SJCRH30 (cell line): ENCODE results near the gene OR6N1. TPM values are rescaled to one million over a fixed set of nuclear protein-coding genes. Genes with fewer than 3 reads are reported as not detected.

Source experiments
- DNase-seq, 2 experiments: peaks; one replicate each; pipeline ENCODE4 v3.0.0-alpha.2; 2015 to 2020
- H3K27ac ChIP-seq: fragments of 250-450 bp; sonication (Bioruptor Pico); 2 replicates; pipeline ENCODE4 v1.5.1; 2020; ENCODE audit warnings: mild to moderate bottlenecking, moderate library complexity
- H3K27me3 ChIP-seq: fragments of 250-450 bp; sonication (Bioruptor Pico); 2 replicates; pipeline ENCODE4 v1.5.1; 2020; ENCODE audit warnings: mild to moderate bottlenecking, moderate library complexity
- H3K36me3 ChIP-seq: fragments of 250-450 bp; sonication (Bioruptor Pico); 2 replicates; pipeline ENCODE4 v1.5.1; 2020; ENCODE audit warnings: mild to moderate bottlenecking, moderate library complexity
- H3K4me1 ChIP-seq: fragments of 250-450 bp; sonication (Bioruptor Pico); 2 replicates; pipeline ENCODE4 v1.5.1; 2020; ENCODE audit warnings: mild to moderate bottlenecking, moderate library complexity
- H3K4me3 ChIP-seq: fragments of 250-450 bp; sonication (Bioruptor Pico); 2 replicates; pipeline ENCODE4 v1.5.1; 2020; ENCODE audit warnings: mild to moderate bottlenecking, moderate library complexity
- H3K9me3 ChIP-seq: fragments of 250-450 bp; sonication (Bioruptor Pico); replicated peaks from 2 replicates; pipeline ENCODE4 v1.5.1; 2020; ENCODE audit warnings: mild to moderate bottlenecking, moderate library complexity
- total RNA-seq: library from RNA; depleted of rRNA; stranded (reverse); fragments of >200 nt; shearing (Covaris generic); gene quantifications from 2 replicates; pipeline ENCODE4 v1.2.3, GENCODE V29; 2014; rRNA removed

Gene OR6N1
- not detected in 2 replicates for total RNA-seq

- no peak for DNase-seq
- H3K27ac ChIP-seq: no peak within 1 kb of the TSS
- H3K4me1 ChIP-seq: no peaks in the 10 kb centered on the region
- no peaks in the 10 kb centered on the region for H3K36me3 ChIP-seq
- no peak within 1 kb of the TSS for H3K4me3 ChIP-seq
- no peaks in the 10 kb centered on the region for H3K9me3 ChIP-seq
- H3K27me3 ChIP-seq: no peaks in the 10 kb centered on the region
These were observed at the start of gene OR6N1 for GRCh38 chr1:158771950-158772866. Gene OR6N1, minus strand, starts transcription at chr1:158772195. Its CDS starts 5,513 bp downstream, at chr1:158766682.

GRCh38 chr1:158821723-158822122 lies 49.7 kb upstream of the OR6N1 start:
- Histone ChIP-seq H3K27me3 (no peaks in the 10 kb centered on the region), H3K9me3 (no peaks in the 10 kb centered on the region), H3K36me3 (no peaks in the 10 kb centered on the region), H3K4me3 (no peak overlapping the region), H3K27ac (no peak overlapping the region), H3K4me1 (no peaks in the 10 kb centered on the region)
- DNase-seq: no peak

GRCh38 chr1:158819461-158820443 lies 47.8 kb upstream of the OR6N1 start:
- Histone ChIP-seq H3K36me3 (no peaks in the 10 kb centered on the region), H3K27me3 (no peaks in the 10 kb centered on the region), H3K27ac (no peak overlapping the region), H3K4me1 (no peaks in the 10 kb centered on the region), H3K4me3 (no peak overlapping the region), H3K9me3 (no peaks in the 10 kb centered on the region)
- DNase-seq: no peak

GRCh38 chr1:158818975-158819431 lies 47.0 kb upstream of the OR6N1 start:
- H3K27me3 ChIP-seq: no peaks in the 10 kb centered on the region
- no peak overlapping the region for H3K27ac ChIP-seq
- no peaks in the 10 kb centered on the region for H3K36me3 ChIP-seq
- H3K4me3 ChIP-seq: no peak overlapping the region
- H3K4me1 ChIP-seq: no peaks in the 10 kb centered on the region
- H3K9me3 ChIP-seq: no peaks in the 10 kb centered on the region
- DNase-seq: no peak

- no peak for DNase-seq
- Histone ChIP-seq H3K36me3 (no peaks in the 10 kb centered on the region), H3K9me3 (no peaks in the 10 kb centered on the region), H3K27ac (no peak overlapping the region), H3K4me3 (no peak overlapping the region), H3K4me1 (no peaks in the 10 kb centered on the region), H3K27me3 (no peaks in the 10 kb centered on the region)
These were observed 46.6 kb upstream of the OR6N1 start for GRCh38 chr1:158818560-158818959.

GRCh38 chr1:158814970-158815369 lies 43.0 kb upstream of the OR6N1 start:
- no peak for DNase-seq
- H3K4me1 ChIP-seq: no peaks in the 10 kb centered on the region
- H3K9me3 ChIP-seq: no peaks in the 10 kb centered on the region
- no peaks in the 10 kb centered on the region for H3K27me3 ChIP-seq
- H3K36me3 ChIP-seq: no peaks in the 10 kb centered on the region
- H3K4me3 ChIP-seq: no peak overlapping the region
- H3K27ac ChIP-seq: no peak overlapping the region

GRCh38 chr1:158813164-158813563 lies 41.2 kb upstream of the OR6N1 start:
- no peaks in the 10 kb centered on the region for H3K4me1 ChIP-seq
- no peaks in the 10 kb centered on the region for H3K36me3 ChIP-seq
- H3K9me3 ChIP-seq: no peaks in the 10 kb centered on the region
- no peaks in the 10 kb centered on the region for H3K27me3 ChIP-seq
- H3K27ac ChIP-seq: no peak overlapping the region
- H3K4me3 ChIP-seq: no peak overlapping the region
- DNase-seq: no peak

GRCh38 chr1:158812336-158812735 lies 40.3 kb upstream of the OR6N1 start:
- H3K9me3 ChIP-seq: no peaks in the 10 kb centered on the region
- H3K27ac ChIP-seq: no peak overlapping the region
- DNase-seq: no peak
- H3K36me3 ChIP-seq: no peaks in the 10 kb centered on the region
- H3K4me3 ChIP-seq: no peak overlapping the region
- H3K4me1 ChIP-seq: no peaks in the 10 kb centered on the region
- no peaks in the 10 kb centered on the region for H3K27me3 ChIP-seq

GRCh38 chr1:158810311-158810710 lies 38.3 kb upstream of the OR6N1 start:
- no peak overlapping the region for H3K27ac ChIP-seq
- no peak overlapping the region for H3K4me3 ChIP-seq
- H3K9me3 ChIP-seq: no peaks in the 10 kb centered on the region
- no peaks in the 10 kb centered on the region for H3K4me1 ChIP-seq
- H3K36me3 ChIP-seq: no peaks in the 10 kb centered on the region
- DNase-seq: no peak
- H3K27me3 ChIP-seq: no peaks in the 10 kb centered on the region

GRCh38 chr1:158809862-158810261 lies 37.9 kb upstream of the OR6N1 start:
- Histone ChIP-seq H3K36me3 (no peaks in the 10 kb centered on the region), H3K27me3 (no peaks in the 10 kb centered on the region), H3K4me3 (no peak overlapping the region), H3K27ac (no peak overlapping the region), H3K9me3 (no peaks in the 10 kb centered on the region), H3K4me1 (no peaks in the 10 kb centered on the region)
- no peak for DNase-seq

GRCh38 chr1:158809256-158809655 lies 37.3 kb upstream of the OR6N1 start:
- H3K27ac ChIP-seq: no peak overlapping the region
- no peaks in the 10 kb centered on the region for H3K4me1 ChIP-seq
- H3K27me3 ChIP-seq: no peaks in the 10 kb centered on the region
- DNase-seq: no peak
- H3K4me3 ChIP-seq: no peak overlapping the region
- no peaks in the 10 kb centered on the region for H3K36me3 ChIP-seq
- no peaks in the 10 kb centered on the region for H3K9me3 ChIP-seq

- no peak for DNase-seq
- Histone ChIP-seq H3K9me3 (no peaks in the 10 kb centered on the region), H3K36me3 (no peaks in the 10 kb centered on the region), H3K4me3 (no peak overlapping the region), H3K27ac (no peak overlapping the region), H3K27me3 (no peaks in the 10 kb centered on the region), H3K4me1 (no peaks in the 10 kb centered on the region)
These were observed 35.0 kb upstream of the OR6N1 start for GRCh38 chr1:158806916-158807536.

- H3K27ac ChIP-seq: no peak overlapping the region
- H3K4me3 ChIP-seq: no peak overlapping the region
- DNase-seq: no peak
- no peaks in the 10 kb centered on the region for H3K4me1 ChIP-seq
- H3K27me3 ChIP-seq: no peaks in the 10 kb centered on the region
- no peaks in the 10 kb centered on the region for H3K9me3 ChIP-seq
- no peaks in the 10 kb centered on the region for H3K36me3 ChIP-seq
These were observed 31.7 kb upstream of the OR6N1 start for GRCh38 chr1:158803678-158804077.

- Histone ChIP-seq H3K9me3 (no peaks in the 10 kb centered on the region), H3K36me3 (no peaks in the 10 kb centered on the region), H3K4me1 (no peaks in the 10 kb centered on the region), H3K27ac (no peak overlapping the region), H3K4me3 (no peak overlapping the region), H3K27me3 (no peaks in the 10 kb centered on the region)
- DNase-seq: no peak
These were observed 29.4 kb upstream of the OR6N1 start for GRCh38 chr1:158801396-158801795.
